ENCODE measurements around the gene BOC.

Gene BOC

GRCh38 chr3:113227146-113227545 is 15.8 kb downstream of the BOC start:
- no peak for DNase-seq

- DNase-seq, result no peak
These were observed 17.3 kb downstream of the BOC start for GRCh38 chr3:113228498-113229286.

GRCh38 chr3:113231391-113231790 is 20.0 kb downstream of the BOC start:
- DNase-seq, result no peak

GRCh38 chr3:113231827-113232253 is 20.5 kb downstream of the BOC start:
- DNase-seq, result no peak

- no peak for DNase-seq
These were observed 21.0 kb downstream of the BOC start for GRCh38 chr3:113232342-113232741.

GRCh38 chr3:113233497-113233896 is 22.1 kb downstream of the BOC start:
- DNase-seq, result no peak

GRCh38 chr3:113234028-113234427 is 22.7 kb downstream of the BOC start:
- DNase-seq, result no peak

- no peak for DNase-seq
These were observed 23.4 kb downstream of the BOC start for GRCh38 chr3:113234688-113235260.

GRCh38 chr3:113238503-113238902 is 27.1 kb downstream of the BOC start:
- no peak for DNase-seq

GRCh38 chr3:113240841-113241240 is 29.5 kb downstream of the BOC start:
- DNase-seq, result no peak

GRCh38 chr3:113241292-113242095 is 30.1 kb downstream of the BOC start:
- DNase-seq, result no peak

- no peak for DNase-seq
These were observed 30.8 kb downstream of the BOC start for GRCh38 chr3:113242096-113242581.

GRCh38 chr3:113243071-113243470 is 31.7 kb downstream of the BOC start:
- no peak for DNase-seq

DNA sequence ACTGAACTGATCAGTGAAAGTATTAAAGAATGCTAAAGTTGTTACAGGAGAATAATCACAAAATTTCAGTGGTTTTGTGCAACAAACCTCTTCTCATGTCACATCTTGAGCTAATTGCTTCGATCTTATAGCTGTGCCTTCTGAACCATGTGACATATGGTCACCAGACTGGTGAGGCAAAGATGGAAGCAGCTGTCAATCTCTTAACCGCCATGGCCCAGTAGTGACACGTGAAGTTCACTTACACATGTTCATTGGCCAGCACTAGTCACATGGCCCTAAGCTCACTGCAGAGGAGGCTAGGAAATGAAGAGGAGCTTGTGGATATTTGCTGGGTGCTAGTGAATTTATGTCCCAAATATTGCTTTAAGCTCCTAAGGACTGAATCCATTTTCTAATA is 32.5 kb downstream of the BOC start:
- no peak for DNase-seq

DNA sequence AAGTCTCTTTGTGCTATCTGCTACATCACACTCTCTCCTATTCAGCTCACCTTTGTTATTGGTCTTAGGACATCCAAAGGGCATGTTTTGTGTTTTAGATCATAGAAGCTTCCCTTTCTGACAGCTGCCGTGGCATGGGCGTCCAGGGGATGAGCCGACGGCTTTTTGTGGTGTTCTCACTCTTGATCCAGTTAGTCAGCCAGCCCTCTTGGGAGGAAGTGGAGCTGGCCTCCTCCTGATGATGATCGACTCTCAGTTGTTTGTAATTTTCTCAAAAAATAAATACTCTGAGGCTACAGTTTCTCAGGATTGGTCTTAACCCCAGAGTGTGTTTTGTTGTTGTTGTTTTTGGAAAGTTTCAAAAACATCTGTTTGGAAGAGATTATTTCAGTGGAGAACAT is 34.4 kb downstream of the BOC start:
- no peak for DNase-seq

DNA sequence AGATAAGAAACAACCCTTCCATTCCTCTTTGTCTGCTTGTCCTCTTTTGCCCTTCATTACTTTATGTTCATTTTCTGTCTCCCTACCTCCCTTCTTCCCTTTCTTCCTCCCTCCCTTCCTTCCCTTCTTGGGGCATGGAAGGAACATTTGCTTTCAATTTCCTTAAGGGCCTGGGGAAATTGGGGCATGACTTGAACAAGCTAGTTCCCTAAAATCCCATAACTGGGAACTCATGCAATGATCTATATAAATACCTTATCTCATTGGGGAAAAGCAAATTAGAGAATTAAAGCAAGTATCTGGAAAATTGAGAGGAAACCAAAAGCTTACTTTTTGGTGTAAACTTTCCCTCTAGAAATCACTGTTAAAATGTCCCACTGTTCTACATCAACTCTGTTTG is 35.7 kb downstream of the BOC start:
- DNase-seq, result no peak

GRCh38 chr3:113247675-113248458 is 36.5 kb downstream of the BOC start:
- DNase-seq, result no peak

- no peak for DNase-seq
These were observed 37.8 kb downstream of the BOC start for GRCh38 chr3:113249111-113249510.

- no peak for DNase-seq
These were observed 38.2 kb downstream of the BOC start for GRCh38 chr3:113249601-113250000.

DNA sequence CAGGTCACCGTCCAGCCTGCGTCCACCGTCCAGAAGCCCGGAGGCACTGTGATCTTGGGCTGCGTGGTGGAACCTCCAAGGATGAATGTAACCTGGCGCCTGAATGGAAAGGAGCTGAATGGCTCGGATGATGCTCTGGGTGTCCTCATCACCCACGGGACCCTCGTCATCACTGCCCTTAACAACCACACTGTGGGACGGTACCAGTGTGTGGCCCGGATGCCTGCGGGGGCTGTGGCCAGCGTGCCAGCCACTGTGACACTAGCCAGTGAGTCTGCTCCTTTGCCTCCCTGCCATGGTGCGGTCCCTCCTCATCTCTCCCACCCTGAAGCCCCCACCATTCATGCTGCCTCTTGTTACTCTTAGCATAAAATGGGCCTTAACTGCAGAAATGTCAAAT is 39.2 kb downstream of the BOC start:
- DNase-seq, result no peak

DNA sequence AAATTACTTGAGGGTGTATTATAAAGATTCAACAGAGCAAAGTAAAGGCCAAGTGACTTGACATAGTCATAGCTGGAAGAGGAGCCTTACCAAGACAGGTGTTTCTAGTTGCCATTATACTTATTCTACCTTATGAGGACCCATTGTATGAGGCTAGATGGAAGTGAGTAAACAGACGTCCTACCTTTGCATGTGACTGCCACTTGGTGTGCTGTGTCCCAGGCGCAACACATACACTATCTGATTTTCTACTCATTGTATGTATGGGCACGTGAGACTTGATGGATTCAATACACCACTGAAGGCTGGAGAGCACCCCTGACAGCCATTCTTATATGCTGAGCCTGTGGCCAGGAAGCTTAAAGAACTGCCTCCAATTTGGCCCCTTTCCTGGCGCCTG is 40.5 kb downstream of the BOC start:
- DNase-seq, result no peak

DNA sequence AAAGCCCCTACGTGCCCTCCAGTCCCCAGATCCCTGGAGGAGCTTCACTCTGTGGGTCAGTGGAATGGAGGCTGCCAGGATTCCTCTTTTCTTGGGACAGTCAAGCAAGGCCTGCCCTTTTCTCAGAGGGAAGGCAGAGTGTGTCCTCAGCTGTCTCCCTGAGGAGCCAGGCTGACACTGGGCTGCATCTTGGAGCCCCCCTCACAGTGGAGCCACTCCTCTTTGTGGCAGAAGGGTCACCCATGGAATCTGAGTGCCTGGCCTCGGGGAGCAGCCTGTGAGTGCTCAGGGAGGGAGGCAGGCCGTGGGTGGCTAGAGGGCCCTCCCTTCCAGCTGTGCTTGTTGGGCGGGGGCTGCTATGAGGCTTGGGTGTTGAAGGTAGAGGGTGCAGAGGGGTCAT is 41.2 kb downstream of the BOC start:
- no peak for DNase-seq

GRCh38 chr3:113253702-113254101 is 42.3 kb downstream of the BOC start:
- no peak for DNase-seq
